Airway epithelial cell (primary cell): ENCODE measurements around the gene CDKN1B. TPM values are rescaled to one million over a fixed set of nuclear protein-coding genes. Genes with fewer than 3 reads are reported as not detected.

Experiments used
- total RNA-seq: library from RNA; depleted of rRNA; stranded (reverse); fragments of >200 nt; gene quantifications from 2 replicates; pipeline ENCODE4 v1.2.3, GENCODE V29; 2015

The CDKN1B gene
- 17.1 and 18.1 TPM in 2 replicates for total RNA-seq

GRCh38 chr12:12716793-12717585 is at the start of gene CDKN1B:
Gene CDKN1B (plus strand): TSS chr12:12717368. CDS start chr12:12717840, 472 bp downstream.

Other genes starting within 250 kb of the CDKN1B start
- 10.1 and 10.5 TPM in 2 replicates for gene DUSP16, start 154.5 kb upstream of the CDKN1B start, total RNA-seq
- gene CREBL2, start 105.5 kb upstream of the CDKN1B start, total RNA-seq = 10.4 and 13.8 TPM in 2 replicates
- 0.99 TPM in 1 of 2 replicates, not detected in the other for gene GPR19, start 21.2 kb upstream of the CDKN1B start, total RNA-seq
- gene APOLD1, start 68.3 kb downstream of the CDKN1B start, total RNA-seq = 1.7 and 2.0 TPM in 2 replicates
- gene DDX47, start 96.0 kb downstream of the CDKN1B start, total RNA-seq = 50.8 and 62.1 TPM in 2 replicates
- 22.8 and 31.9 TPM in 2 replicates for gene GPRC5A, start 174.2 kb downstream of the CDKN1B start, total RNA-seq
- gene GPRC5D, start 234.8 kb downstream of the CDKN1B start, total RNA-seq = not detected in 2 replicates